ENCODE results near the gene RNF113B. TPM values are rescaled to one million over a fixed set of nuclear protein-coding genes. Genes with fewer than 3 reads are reported as not detected.

RNF113B gene
- total and polyA plus RNA-seq, 2 of the 13 experiments (the other 11 are each of a cell fraction or from before 2014, with no cell fraction given), result not detected

DNA sequence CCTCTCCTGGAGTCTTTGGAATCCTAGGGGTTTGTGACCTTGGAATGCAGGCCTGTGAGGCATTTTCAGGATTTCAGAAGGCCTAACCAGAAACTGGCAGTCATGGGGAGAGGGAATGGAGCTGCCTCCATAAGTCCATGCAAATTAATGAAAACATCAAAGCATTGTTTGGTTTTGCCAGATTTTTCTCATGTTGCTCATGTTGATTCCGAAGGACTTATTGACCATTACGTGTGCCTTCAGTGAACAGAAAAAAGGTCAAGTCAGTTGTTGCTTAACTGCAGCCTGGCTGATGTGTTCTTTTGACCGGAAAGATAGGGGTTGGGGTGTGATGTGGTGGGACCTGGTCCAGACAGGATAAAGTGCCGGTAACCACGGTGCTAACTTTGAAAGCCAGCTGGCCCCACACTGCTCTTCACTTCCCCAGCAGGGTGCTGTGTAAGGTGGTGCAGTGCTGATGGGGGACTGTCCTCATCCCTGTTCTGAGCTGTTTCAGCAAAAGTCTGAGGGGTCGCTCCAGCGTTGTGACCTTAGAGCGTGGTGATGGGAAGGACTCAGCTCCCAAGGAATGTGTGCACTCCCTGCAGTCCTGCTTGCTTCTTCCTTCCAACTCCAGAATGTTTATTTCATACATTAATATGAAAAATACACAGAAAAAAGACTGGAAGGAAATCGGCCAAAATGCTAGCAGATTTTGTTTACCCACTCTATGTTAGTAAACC, 3.5 kb downstream of the RNF113B start (continued):
- TF ChIP-seq ETV5 (CRISPR knock-in tag; IDR thresholded peaks at IDR 0.05; ENCODE audit: borderline replicate concordance) (peak; percentile 92; the same call in 1 of the 2 replicates), SRY (CRISPR knock-in tag; IDR thresholded peaks at IDR 0.05) (no peak), NR2F1 (CRISPR knock-in tag; IDR thresholded peaks at IDR 0.05) (peak; percentile 77 to 82; a peak in 3 of 4 replicates), ZNF138 (CRISPR knock-in tag; IDR thresholded peaks at IDR 0.05; ENCODE audit: low read depth) (no peak), HMGA1 (CRISPR knock-in tag; conservative IDR thresholded peaks at IDR 0.05) (no peak), ZNF563 (CRISPR knock-in tag; IDR thresholded peaks at IDR 0.05) (no peak), TBL1XR1 (IDR thresholded peaks at IDR 0.05; ENCODE audit: borderline replicate concordance, low read length, partially characterized antibody) (peak; percentile 61), ZNF746 (CRISPR knock-in tag; IDR thresholded peaks at IDR 0.05) (no peak), ESRRA (CRISPR knock-in tag; IDR thresholded peaks at IDR 0.05; ENCODE audit: low read depth) (0 out of 2 replicates have a peak, but pooled peaks have one; percentile 69), GABPB1 (CRISPR knock-in tag; IDR thresholded peaks at IDR 0.05) (peak; percentile 62; the same call in 1 of the 2 replicates), IRX3 (CRISPR knock-in tag; IDR thresholded peaks at IDR 0.05; ENCODE audit: borderline replicate concordance, low read depth) (no peak), ZNF430 (CRISPR knock-in tag; IDR thresholded peaks at IDR 0.05) (no peak), FOXA3 (CRISPR knock-in tag; IDR thresholded peaks at IDR 0.05) (peak; percentile 93), ELK4 (CRISPR knock-in tag; IDR thresholded peaks at IDR 0.05; ENCODE audit: borderline replicate concordance) (no peak), PRDM15 (CRISPR knock-in tag; IDR thresholded peaks at IDR 0.05) (no peak), SPEN (CRISPR knock-in tag; IDR thresholded peaks at IDR 0.05; ENCODE audit: low read depth) (peak; percentile 64; the same call in 1 of the 2 replicates), ZNF234 (CRISPR knock-in tag; conservative IDR thresholded peaks at IDR 0.05) (no peak), PHF8 (CRISPR knock-in tag; IDR thresholded peaks at IDR 0.05) (no peak), HOXA9 (CRISPR knock-in tag; IDR thresholded peaks at IDR 0.05; ENCODE audit: borderline replicate concordance) (no peak), NFAT5 (CRISPR knock-in tag; IDR thresholded peaks at IDR 0.05) (no peak)
